A673 (cell line): ENCODE data around the gene LYPD5. TPM values are rescaled to one million over a fixed set of nuclear protein-coding genes. Genes with fewer than 3 reads are reported as not detected.

Source experiments
- BruUV-seq: library from RNA; stranded (reverse); fragments of 400-500 nt; replicated peaks from 2 replicates; lab custom pipeline; 2021; lab: Mats Ljungman, UMichigan
- CTCF ChIA-PET: fragments of 300-600 bp; sonication (Branson Sonifier 250); formaldehyde crosslinking; loops from one replicate; lab custom pipeline; 2022; ENCODE audit warnings: antibody characterized with exemption; lab: Charles Lee
- POLR2A ChIA-PET: fragments of 300-600 bp; sonication (Branson Sonifier 250); formaldehyde crosslinking; loops from one replicate; lab custom pipeline; 2022; ENCODE audit warnings: antibody characterized with exemption; ENCODE audit not compliant: low non-redundant PET; lab: Charles Lee
- DNase-seq: peaks from one replicate; pipeline ENCODE4 v3.0.0-alpha.2; 2015; ENCODE audit warnings: low spot score
- H3K27ac ChIP-seq: fragments of 200-600 bp; sonication (generic); 2 replicates; pipeline ENCODE4 v1.5.1; 2016; ENCODE audit warnings: mixed run types, low read depth, mild to moderate bottlenecking, mixed read lengths, antibody characterized with exemption, low read length; ENCODE audit not compliant: poor library complexity, severe bottlenecking
- H3K27me3 ChIP-seq: fragments of 200-600 bp; sonication (generic); replicated peaks from 2 replicates; pipeline ENCODE4 v1.6.1; 2017; ENCODE audit warnings: mixed run types, low read depth, mild to moderate bottlenecking, mixed read lengths, antibody characterized with exemption, low read length; ENCODE audit not compliant: insufficient read depth, poor library complexity
- H3K36me3 ChIP-seq: fragments of 200-600 bp; sonication (generic); 2 replicates; pipeline ENCODE4 v1.6.1; 2016; ENCODE audit warnings: mixed run types, mild to moderate bottlenecking, mixed read lengths, antibody characterized with exemption, low read length; ENCODE audit not compliant: insufficient read depth, poor library complexity, severe bottlenecking
- H3K4me1 ChIP-seq: fragments of 200-600 bp; sonication (generic); 2 replicates; pipeline ENCODE4 v1.6.1; 2017; ENCODE audit warnings: mixed run types, mild to moderate bottlenecking, mixed read lengths, antibody characterized with exemption, low read length; ENCODE audit not compliant: insufficient read depth, poor library complexity, severe bottlenecking
- H3K4me3 ChIP-seq: fragments of 200-600 bp; sonication (generic); 2 replicates; pipeline ENCODE4 v1.5.1; 2016; ENCODE audit warnings: low read depth, mixed run types, mild to moderate bottlenecking, mixed read lengths, low read length; ENCODE audit not compliant: poor library complexity, severe bottlenecking
- H3K9me3 ChIP-seq: fragments of 200-600 bp; sonication (generic); 2 replicates; pipeline ENCODE4 v1.6.1; 2016; ENCODE audit warnings: mixed run types, low read depth, mild to moderate bottlenecking, mixed read lengths, antibody characterized with exemption, low read length; ENCODE audit not compliant: poor library complexity, severe bottlenecking
- EZH2 ChIP-seq: fragments of 200-600 bp; sonication (generic); IDR thresholded peaks from 2 replicates; pipeline ENCODE4 v1.6.1; 2017; ENCODE audit warnings: borderline replicate concordance, low read depth, mild to moderate bottlenecking, mixed read lengths, antibody characterized with exemption, low read length; ENCODE audit not compliant: poor library complexity, severe bottlenecking
- intact Hi-C: fragments of 100-400 bp; cut with micrococcal nuclease; formaldehyde crosslinking; loops from one replicate; pipeline ENCODE4 v1.10.0; 2022; ENCODE audit not compliant: unreplicated experiment
- total RNA-seq: library from RNA; stranded (reverse); gene quantifications from 2 replicates; pipeline ENCODE4 v1.2.3, GENCODE V29; 2021
- TF ChIP-seq, protein P1 (sequence below): fragments of 300-800, 200-600 bp; sonication (generic); conservative IDR thresholded peaks from 2 replicates; pipeline ENCODE4 v1.5.1; 2017; ENCODE audit warnings: low read depth, mild to moderate bottlenecking, antibody characterized with exemption, low read length, moderate library complexity, mixed read lengths

LYPD5 gene
- total RNA-seq, 1 experiment from 2014 or later: not detected

- no peak overlapping the region for H3K27ac ChIP-seq
- no peaks in the 10 kb centered on the region for H3K27me3 ChIP-seq
- CTCF ChIA-PET: no interaction called here
- TF ChIP-seq, protein P1, sequence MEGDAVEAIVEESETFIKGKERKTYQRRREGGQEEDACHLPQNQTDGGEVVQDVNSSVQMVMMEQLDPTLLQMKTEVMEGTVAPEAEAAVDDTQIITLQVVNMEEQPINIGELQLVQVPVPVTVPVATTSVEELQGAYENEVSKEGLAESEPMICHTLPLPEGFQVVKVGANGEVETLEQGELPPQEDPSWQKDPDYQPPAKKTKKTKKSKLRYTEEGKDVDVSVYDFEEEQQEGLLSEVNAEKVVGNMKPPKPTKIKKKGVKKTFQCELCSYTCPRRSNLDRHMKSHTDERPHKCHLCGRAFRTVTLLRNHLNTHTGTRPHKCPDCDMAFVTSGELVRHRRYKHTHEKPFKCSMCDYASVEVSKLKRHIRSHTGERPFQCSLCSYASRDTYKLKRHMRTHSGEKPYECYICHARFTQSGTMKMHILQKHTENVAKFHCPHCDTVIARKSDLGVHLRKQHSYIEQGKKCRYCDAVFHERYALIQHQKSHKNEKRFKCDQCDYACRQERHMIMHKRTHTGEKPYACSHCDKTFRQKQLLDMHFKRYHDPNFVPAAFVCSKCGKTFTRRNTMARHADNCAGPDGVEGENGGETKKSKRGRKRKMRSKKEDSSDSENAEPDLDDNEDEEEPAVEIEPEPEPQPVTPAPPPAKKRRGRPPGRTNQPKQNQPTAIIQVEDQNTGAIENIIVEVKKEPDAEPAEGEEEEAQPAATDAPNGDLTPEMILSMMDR: no peak
- no peak for TF ChIP-seq EZH2
- intact Hi-C loops: no loop called here
- H3K9me3 ChIP-seq: no peaks in the 10 kb centered on the region
- POLR2A ChIA-PET: no interaction called here
- DNase-seq: no peak
- no peak overlapping the region for H3K4me3 ChIP-seq
- no TSS peak for BruUV-seq
- peaks cover 79% of the 10 kb centered on the region for H3K36me3 ChIP-seq
- H3K4me1 ChIP-seq: peaks cover 4% of the 10 kb centered on the region
Observed at GRCh38 chr19:43748205-43748594, 54.0 kb downstream of the LYPD5 start.

DNA sequence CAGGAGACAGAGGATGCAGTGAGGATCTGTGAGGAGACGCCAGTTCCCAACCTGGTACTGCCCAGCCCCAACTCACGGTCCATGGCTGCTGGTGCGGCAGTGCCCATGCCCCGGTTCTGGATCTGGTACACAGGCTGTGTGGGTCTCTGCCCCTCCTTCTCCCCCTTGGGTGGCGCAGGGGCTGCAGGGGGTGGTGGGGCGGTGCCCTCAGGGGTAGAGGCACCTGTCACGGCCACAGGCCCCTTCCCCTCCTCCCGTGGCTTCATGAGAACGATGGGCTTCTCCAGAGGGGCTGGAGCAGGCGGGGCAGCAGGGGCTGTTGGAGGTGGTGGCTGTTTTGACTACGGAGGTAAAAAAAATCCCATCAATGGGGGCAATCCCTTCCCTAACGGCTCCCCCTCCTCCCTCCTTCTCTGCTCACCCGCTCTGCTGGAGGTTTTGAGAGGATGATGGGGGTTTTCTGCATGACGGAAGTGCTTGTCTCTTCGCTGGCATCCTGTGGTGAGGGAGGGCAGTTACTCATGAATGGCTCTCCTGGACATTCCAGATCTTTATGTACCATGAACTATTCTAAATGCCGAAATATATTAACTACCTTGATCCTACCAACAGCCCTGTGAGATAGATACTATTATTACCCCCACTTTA is 54.6 kb downstream of the LYPD5 start:
- no TSS peak for BruUV-seq
- no peak for TF ChIP-seq EZH2
- TF ChIP-seq, protein P1: no peak
- DNase-seq: no peak
- ChIA-PET POLR2A (no interaction called here), CTCF (no interaction called here)
- Histone ChIP-seq H3K27me3 (no peaks in the 10 kb centered on the region), H3K36me3 (peaks cover 84% of the 10 kb centered on the region), H3K9me3 (no peaks in the 10 kb centered on the region), H3K27ac (no peak overlapping the region), H3K4me1 (no peaks in the 10 kb centered on the region), H3K4me3 (no peak overlapping the region)
- intact Hi-C loops: no loop called here

Other genes with a start within 250 kb of the LYPD5 start
- 69.4 and 86.0 TPM in 2 replicates for gene XRCC1, start 226.9 kb downstream of the LYPD5 start, total RNA-seq
- gene PINLYP, start 226.6 kb downstream of the LYPD5 start, total RNA-seq: 14.3 and 15.6 TPM in 2 replicates
- 34.1 and 37.7 TPM in 2 replicates for gene IRGQ, start 206.3 kb downstream of the LYPD5 start, total RNA-seq
- 19.2 and 20.3 TPM in 2 replicates for gene ZNF576, start 205.9 kb downstream of the LYPD5 start, total RNA-seq
- 0.62 and 0.66 TPM in 2 replicates for gene SRRM5, start 190.4 kb downstream of the LYPD5 start, total RNA-seq
- gene ZNF428, start 182.8 kb downstream of the LYPD5 start, total RNA-seq: 65.7 and 72.4 TPM in 2 replicates
- gene CADM4, start 162.6 kb downstream of the LYPD5 start, total RNA-seq: 28.7 and 35.2 TPM in 2 replicates
- 40.1 and 45.4 TPM in 2 replicates for gene PLAUR, start 132.3 kb downstream of the LYPD5 start, total RNA-seq
- not detected in 2 replicates for gene IRGC, start 86.4 kb downstream of the LYPD5 start, total RNA-seq
- 78.8 and 90.6 TPM in 2 replicates for gene SMG9, start 47.5 kb downstream of the LYPD5 start, total RNA-seq
- gene KCNN4, start 21.5 kb downstream of the LYPD5 start, total RNA-seq: 0.20 TPM in 1 of 2 replicates, not detected in the other
- 9.4 and 9.7 TPM in 2 replicates for gene ZNF283, start 24.9 kb upstream of the LYPD5 start, total RNA-seq
- gene ZNF404, start 81.5 kb upstream of the LYPD5 start, total RNA-seq: 0.73 and 1.6 TPM in 2 replicates
- gene ZNF45, start 132.8 kb upstream of the LYPD5 start, total RNA-seq: 22.1 and 22.8 TPM in 2 replicates
- gene ZNF221, start 148.8 kb upstream of the LYPD5 start, total RNA-seq: 4.8 and 6.1 TPM in 2 replicates
- 7.3 and 8.0 TPM in 2 replicates for gene ZNF155, start 181.7 kb upstream of the LYPD5 start, total RNA-seq
- gene ZNF230, start 200.5 kb upstream of the LYPD5 start, total RNA-seq: 5.2 and 5.4 TPM in 2 replicates
- 7.3 and 9.3 TPM in 2 replicates for gene ZNF222, start 222.9 kb upstream of the LYPD5 start, total RNA-seq
- gene ZNF223, start 249.6 kb upstream of the LYPD5 start, total RNA-seq: 4.5 and 5.6 TPM in 2 replicates